SJCRH30 (cell line): Measurements from ENCODE around the gene CSE1L. TPM values are rescaled to one million over a fixed set of nuclear protein-coding genes. Genes with fewer than 3 reads are reported as not detected.
"Not testable (repeated sequence)": the region's sequence is repeated elsewhere in the genome, so short reads cannot be mapped to it uniquely, and the experiment has no call there.

Experiments
- DNase-seq, 2 experiments: peaks; one replicate each; pipeline ENCODE4 v3.0.0-alpha.2; 2015 to 2020
- H3K27ac ChIP-seq: fragments of 250-450 bp; sonication (Bioruptor Pico); 2 replicates; pipeline ENCODE4 v1.5.1; 2020; ENCODE audit warnings: mild to moderate bottlenecking, moderate library complexity
- H3K27me3 ChIP-seq: fragments of 250-450 bp; sonication (Bioruptor Pico); 2 replicates; pipeline ENCODE4 v1.5.1; 2020; ENCODE audit warnings: mild to moderate bottlenecking, moderate library complexity
- H3K36me3 ChIP-seq: fragments of 250-450 bp; sonication (Bioruptor Pico); 2 replicates; pipeline ENCODE4 v1.5.1; 2020; ENCODE audit warnings: mild to moderate bottlenecking, moderate library complexity
- H3K4me1 ChIP-seq: fragments of 250-450 bp; sonication (Bioruptor Pico); 2 replicates; pipeline ENCODE4 v1.5.1; 2020; ENCODE audit warnings: mild to moderate bottlenecking, moderate library complexity
- H3K4me3 ChIP-seq: fragments of 250-450 bp; sonication (Bioruptor Pico); 2 replicates; pipeline ENCODE4 v1.5.1; 2020; ENCODE audit warnings: mild to moderate bottlenecking, moderate library complexity
- H3K9me3 ChIP-seq: fragments of 250-450 bp; sonication (Bioruptor Pico); replicated peaks from 2 replicates; pipeline ENCODE4 v1.5.1; 2020; ENCODE audit warnings: mild to moderate bottlenecking, moderate library complexity
- total RNA-seq: library from RNA; depleted of rRNA; stranded (reverse); fragments of >200 nt; shearing (Covaris generic); gene quantifications from 2 replicates; pipeline ENCODE4 v1.2.3, GENCODE V29; 2014

CSE1L gene
- total RNA-seq, 1 experiment from 2014 or later, result 556 TPM

- Histone ChIP-seq H3K27me3 (no peaks in the 10 kb centered on the region), H3K27ac (no peak overlapping the region), H3K36me3 (peaks cover 99% of the 10 kb centered on the region), H3K4me3 (no peak overlapping the region), H3K9me3 (no peaks in the 10 kb centered on the region), H3K4me1 (no peaks in the 10 kb centered on the region; the same call in 1 of the 2 replicates)
- DNase-seq, result no peak
Measured at GRCh38 chr20:49100972-49101371, 54.9 kb downstream of the CSE1L start.

DNA sequence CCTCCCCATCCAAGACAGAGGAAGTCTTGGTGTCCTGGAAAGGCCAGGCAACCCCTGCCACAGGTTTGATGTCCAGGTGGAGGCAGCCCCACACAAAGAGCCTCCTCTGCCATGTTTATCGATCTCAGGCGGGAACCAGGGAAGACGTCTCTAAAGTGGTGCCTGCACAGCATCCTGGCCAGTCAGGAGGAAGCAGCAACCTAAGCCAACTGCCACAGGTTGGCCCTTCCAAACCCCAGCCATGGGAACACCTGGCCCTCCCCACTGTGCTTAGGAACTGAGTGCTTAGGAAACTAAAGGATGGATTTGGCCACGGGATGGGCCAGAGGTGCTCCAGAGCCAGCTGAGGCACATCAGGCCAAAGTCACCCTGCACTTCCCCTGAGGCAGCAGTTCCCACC is 56.9 kb downstream of the CSE1L start:
- H3K9me3 ChIP-seq, result no peaks in the 10 kb centered on the region
- no peaks in the 10 kb centered on the region for H3K27me3 ChIP-seq
- H3K27ac ChIP-seq, result no peak overlapping the region
- DNase-seq, result no peak
- H3K36me3 ChIP-seq, result peaks cover 80% of the 10 kb centered on the region
- no peaks in the 10 kb centered on the region; the same call in 1 of the 2 replicates for H3K4me1 ChIP-seq
- H3K4me3 ChIP-seq, result no peak overlapping the region

- Histone ChIP-seq H3K4me1 (no peaks in the 10 kb centered on the region; the same call in 1 of the 2 replicates), H3K27me3 (no peaks in the 10 kb centered on the region), H3K27ac (no peak overlapping the region), H3K36me3 (peaks cover 72% of the 10 kb centered on the region), H3K4me3 (no peak overlapping the region), H3K9me3 (no peaks in the 10 kb centered on the region)
- DNase-seq, result no peak
Measured at GRCh38 chr20:49103647-49104364, 57.7 kb downstream of the CSE1L start.

- Histone ChIP-seq H3K9me3 (no peaks in the 10 kb centered on the region), H3K4me3 (no peak overlapping the region), H3K36me3 (peaks cover 67% of the 10 kb centered on the region), H3K27ac (no peak overlapping the region), H3K4me1 (no peaks in the 10 kb centered on the region; the same call in 1 of the 2 replicates), H3K27me3 (no peaks in the 10 kb centered on the region)
- peak in 1 of 2 experiments; percentile 38 for DNase-seq
Measured at GRCh38 chr20:49104365-49104648, 58.2 kb downstream of the CSE1L start.

DNA sequence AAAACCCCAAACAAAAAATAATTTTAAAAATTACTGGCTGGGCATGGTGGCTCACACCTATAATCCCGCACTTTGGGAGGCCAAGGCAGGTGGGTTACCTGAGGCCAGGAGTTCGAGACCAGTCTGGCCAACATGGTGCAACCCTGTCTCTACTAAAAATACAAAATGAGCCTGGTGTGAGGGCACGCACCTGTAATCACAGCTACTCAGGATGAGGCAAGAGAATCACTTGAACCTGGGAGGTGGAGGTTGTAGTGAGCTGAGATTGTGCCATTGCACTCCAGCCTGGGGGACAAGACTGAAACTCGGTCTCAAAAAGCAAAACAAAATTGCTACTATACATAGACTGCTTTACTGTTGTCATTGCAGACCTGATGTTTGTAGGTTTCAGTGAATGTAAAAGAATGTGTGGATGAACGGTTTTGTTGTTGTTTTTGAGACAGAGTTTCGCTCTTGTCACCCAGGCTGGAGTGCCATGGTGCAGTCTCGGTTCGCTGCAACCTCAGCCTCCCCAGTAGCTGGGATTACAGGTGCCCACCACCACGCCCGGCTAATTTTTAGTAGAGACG is 59.0 kb downstream of the CSE1L start:
- H3K4me1 ChIP-seq, H3K9me3 ChIP-seq, DNase-seq, H3K4me3 ChIP-seq, H3K27me3 ChIP-seq, H3K27ac ChIP-seq: not testable (repeated sequence)
- H3K36me3 ChIP-seq, result peaks cover 65% of the 10 kb centered on the region

GRCh38 chr20:49106328-49106727 is 60.2 kb downstream of the CSE1L start:
- no peak overlapping the region for H3K27ac ChIP-seq

DNA sequence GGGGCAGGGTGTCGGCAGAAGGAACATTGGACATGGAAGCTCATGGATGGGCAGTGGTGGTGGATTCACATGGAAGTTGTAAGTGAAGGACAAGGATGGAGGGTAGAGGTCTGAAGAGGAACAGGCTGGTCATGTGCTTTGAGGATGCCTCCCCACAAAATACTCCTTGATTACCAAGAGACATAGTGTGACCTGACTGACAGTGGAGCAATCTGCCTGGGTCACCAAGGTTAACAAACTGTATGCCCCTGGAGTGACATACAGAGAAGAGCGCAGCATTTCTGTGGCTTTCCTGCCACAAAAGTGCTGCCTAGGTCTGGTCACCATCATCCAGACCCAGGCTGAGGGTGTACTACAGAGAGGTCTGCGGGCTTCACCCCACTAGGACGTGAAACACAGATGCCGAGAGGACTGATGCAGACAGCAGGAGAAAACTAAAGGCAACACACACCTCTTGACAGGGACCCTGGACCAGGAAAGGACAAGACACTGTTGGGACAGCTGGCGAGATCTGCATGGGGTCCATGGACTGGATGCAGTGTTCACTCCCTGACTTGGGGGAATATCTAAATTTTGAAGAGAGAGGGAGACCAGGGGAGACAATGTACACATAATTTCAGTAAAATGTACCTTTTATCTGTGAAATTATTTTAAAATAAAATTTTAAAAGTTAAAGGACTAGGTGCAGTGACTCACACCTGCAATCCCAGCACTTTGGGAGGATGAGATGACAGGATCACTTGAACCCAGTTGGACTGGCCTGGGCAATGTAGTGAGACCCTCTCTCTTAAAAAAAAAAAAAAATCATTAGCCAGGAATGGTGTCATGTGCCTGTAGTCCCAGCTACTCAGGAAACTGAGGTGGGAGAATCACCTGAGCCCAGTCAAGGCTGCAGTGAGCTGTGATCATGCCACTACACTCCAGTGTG is 64.9 kb downstream of the CSE1L start:
- H3K27ac ChIP-seq, result no peak overlapping the region
- H3K36me3 ChIP-seq, result peaks cover 42% of the 10 kb centered on the region

More at GRCh38 chr20:49106328-49106727, 60.2 kb downstream of the CSE1L start:
- peaks cover 53% of the 10 kb centered on the region for H3K36me3 ChIP-seq
- H3K4me3 ChIP-seq, result no peak overlapping the region
- DNase-seq, result no peak
- H3K27me3 ChIP-seq, result no peaks in the 10 kb centered on the region
- no peaks in the 10 kb centered on the region; the same call in 1 of the 2 replicates for H3K4me1 ChIP-seq
- H3K9me3 ChIP-seq, result no peaks in the 10 kb centered on the region

GRCh38 chr20:49112596-49113274 is 66.6 kb downstream of the CSE1L start:
- Histone ChIP-seq H3K4me3 (no peak overlapping the region), H3K36me3 (peaks cover 55% of the 10 kb centered on the region), H3K27me3 (no peaks in the 10 kb centered on the region), H3K9me3 (no peaks in the 10 kb centered on the region), H3K27ac (no peak overlapping the region), H3K4me1 (no peaks in the 10 kb centered on the region)
- no peak for DNase-seq

More for the DNA sequence above, 64.9 kb downstream of the CSE1L start:
- Histone ChIP-seq H3K9me3 (no peaks in the 10 kb centered on the region), H3K4me1 (no peaks in the 10 kb centered on the region), H3K27me3 (no peaks in the 10 kb centered on the region), H3K4me3 (no peak overlapping the region)
- DNase-seq, result peak in 1 of 2 experiments; percentile 32

GRCh38 chr20:49115564-49115963 is 69.5 kb downstream of the CSE1L start:
- no peak for DNase-seq
- Histone ChIP-seq H3K4me1 (no peaks in the 10 kb centered on the region), H3K27ac (no peak overlapping the region), H3K36me3 (peaks cover 75% of the 10 kb centered on the region), H3K4me3 (no peak overlapping the region), H3K9me3 (no peaks in the 10 kb centered on the region), H3K27me3 (no peaks in the 10 kb centered on the region)

DNA sequence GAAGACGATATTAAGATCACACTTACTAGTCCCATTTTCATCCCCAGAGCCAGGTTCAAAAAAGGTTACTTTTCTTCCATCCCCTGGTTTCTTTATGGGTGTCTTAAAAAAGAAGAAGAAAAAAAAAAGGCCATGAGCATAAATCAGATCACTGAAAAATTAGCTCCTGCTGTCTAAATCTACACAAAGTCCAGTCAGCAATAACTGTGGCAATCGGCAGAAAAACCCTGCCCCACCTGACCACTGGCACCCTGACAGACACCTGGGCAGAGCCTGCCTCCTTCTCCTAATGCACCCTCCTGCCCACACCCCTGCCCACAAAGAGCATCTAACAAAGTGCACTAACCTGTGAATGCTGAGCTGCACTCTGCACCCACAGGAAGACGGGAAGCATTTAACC is 72.2 kb downstream of the CSE1L start:
- Histone ChIP-seq H3K27me3 (no peaks in the 10 kb centered on the region), H3K9me3 (no peaks in the 10 kb centered on the region), H3K27ac (no peak overlapping the region), H3K4me1 (no peaks in the 10 kb centered on the region), H3K36me3 (peaks cover 91% of the 10 kb centered on the region), H3K4me3 (no peak overlapping the region)
- no peak for DNase-seq

GRCh38 chr20:49119988-49120387 is 73.9 kb downstream of the CSE1L start:
- Histone ChIP-seq H3K4me1 (no peaks in the 10 kb centered on the region), H3K9me3 (no peaks in the 10 kb centered on the region), H3K36me3 (peaks cover 90% of the 10 kb centered on the region), H3K4me3 (no peak overlapping the region), H3K27ac (no peak overlapping the region), H3K27me3 (no peaks in the 10 kb centered on the region)
- no peak for DNase-seq

DNA sequence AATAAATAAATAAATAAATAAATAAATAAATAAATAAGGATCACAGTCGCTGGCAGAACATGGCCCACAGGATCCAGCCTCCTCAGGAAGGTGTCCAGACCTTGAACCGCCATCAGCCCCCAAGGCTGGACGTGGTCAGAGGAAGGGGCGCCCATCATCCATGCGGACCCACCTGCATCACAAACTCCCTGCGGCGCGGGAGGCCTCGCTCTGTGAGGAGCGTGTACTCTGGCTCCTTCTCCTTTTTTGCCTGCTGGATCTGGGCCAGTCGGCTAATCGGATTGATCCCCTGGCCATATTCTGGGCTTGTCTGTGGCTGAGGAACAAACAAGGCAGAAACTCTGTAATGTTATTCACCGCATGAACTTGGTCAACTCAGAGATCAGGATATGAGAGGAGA is 76.8 kb downstream of the CSE1L start:
- no peaks in the 10 kb centered on the region for H3K27me3 ChIP-seq

GRCh38 chr20:49123982-49124381 is 77.9 kb downstream of the CSE1L start:
- DNase-seq, result no peak
- Histone ChIP-seq H3K27ac (no peak overlapping the region), H3K4me3 (no peak overlapping the region), H3K9me3 (no peaks in the 10 kb centered on the region), H3K36me3 (peaks cover 71% of the 10 kb centered on the region), H3K27me3 (no peaks in the 10 kb centered on the region), H3K4me1 (no peaks in the 10 kb centered on the region)

More for the DNA sequence above, 76.8 kb downstream of the CSE1L start:
- Histone ChIP-seq H3K4me1 (no peaks in the 10 kb centered on the region), H3K36me3 (peaks cover 79% of the 10 kb centered on the region), H3K4me3 (no peak overlapping the region), H3K9me3 (no peaks in the 10 kb centered on the region), H3K27ac (no peak overlapping the region)
- no peak for DNase-seq

DNA sequence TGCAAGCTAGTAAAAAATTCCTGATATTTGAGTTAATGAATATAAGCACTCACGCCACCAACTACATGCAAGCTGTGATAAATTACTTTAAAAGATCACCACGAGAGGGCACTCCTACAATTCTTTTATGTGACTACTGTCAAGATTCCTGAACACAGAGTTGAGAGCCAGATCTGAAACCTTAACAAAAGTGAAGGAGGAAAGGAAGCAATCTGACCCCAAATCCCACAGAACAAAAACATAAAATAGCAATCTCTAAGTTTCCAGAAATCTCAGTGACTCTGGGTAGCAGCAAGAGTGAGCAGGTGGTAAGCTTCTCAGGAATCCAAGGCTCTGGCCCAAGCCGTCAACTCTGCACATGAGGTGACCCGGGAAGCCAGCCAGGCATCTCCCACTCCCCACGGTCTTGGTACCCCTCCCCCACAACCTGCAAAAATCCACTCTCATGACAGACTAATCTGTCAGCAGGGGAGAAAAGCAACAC is 86.9 kb downstream of the CSE1L start:
- no peaks in the 10 kb centered on the region; the same call in 1 of the 2 replicates for H3K27me3 ChIP-seq
- no peaks in the 10 kb centered on the region for H3K9me3 ChIP-seq
- H3K27ac ChIP-seq, result no peak overlapping the region
- H3K4me1 ChIP-seq, result no peaks in the 10 kb centered on the region
- no peak overlapping the region for H3K4me3 ChIP-seq
- DNase-seq, result peak in 1 of 2 experiments; percentile 77
- H3K36me3 ChIP-seq, result peaks cover 48% of the 10 kb centered on the region
